Inferior parietal cortex (tissue), 1 donor: ENCODE data around the gene MESD.

Source experiments
- DNase-seq: peaks from one replicate; pipeline ENCODE4 v3.0.0-alpha.2; 2016; ENCODE audit errors: extremely low spot score

Gene MESD

GRCh38 chr15:80911821-80912220, 77.8 kb downstream of the MESD start:
- DNase-seq, result no peak

GRCh38 chr15:80906159-80906766, 83.4 kb downstream of the MESD start:
- DNase-seq, result no peak

- DNase-seq, result no peak
These were observed 84.6 kb downstream of the MESD start for GRCh38 chr15:80904998-80905397.

GRCh38 chr15:80902298-80902801, 87.3 kb downstream of the MESD start:
- no peak for DNase-seq

- DNase-seq, result no peak
These were observed 91.6 kb downstream of the MESD start for GRCh38 chr15:80898040-80898439.
